Stimulated activated CD8-positive, alpha-beta memory T cell treated with anti-CD3 and anti-CD28 coated beads, Interleukin-15, amount 100 ng/mL, for 4 hours (primary cell): ENCODE measurements around the gene TRAPPC3L.

Source experiments
- DNase-seq, 2 donors: peaks; one replicate each; pipeline ENCODE4 v3.0.0-alpha.2; 2020; ENCODE audit warnings: low read depth in 2 of 2

The TRAPPC3L gene

DNA sequence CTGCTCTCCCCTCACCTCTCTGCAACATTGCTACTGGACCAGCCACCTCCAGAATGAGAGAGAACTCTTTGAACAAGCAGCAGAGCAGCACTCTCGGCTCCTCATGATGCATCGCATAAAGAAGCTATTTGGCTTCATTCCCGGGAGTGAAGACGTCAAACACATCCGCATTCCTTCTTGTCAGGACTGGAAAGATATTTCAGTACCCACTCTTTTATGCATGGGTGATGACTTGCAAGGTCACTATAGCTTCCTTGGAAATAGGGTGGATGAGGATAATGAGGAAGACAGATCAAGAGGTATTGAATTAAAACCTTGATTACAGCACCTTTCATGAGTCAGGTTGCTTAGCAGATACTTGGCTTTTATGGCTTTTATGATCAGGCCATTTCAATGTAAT, 12.4 kb upstream of the TRAPPC3L start:
- no peak for DNase-seq

DNA sequence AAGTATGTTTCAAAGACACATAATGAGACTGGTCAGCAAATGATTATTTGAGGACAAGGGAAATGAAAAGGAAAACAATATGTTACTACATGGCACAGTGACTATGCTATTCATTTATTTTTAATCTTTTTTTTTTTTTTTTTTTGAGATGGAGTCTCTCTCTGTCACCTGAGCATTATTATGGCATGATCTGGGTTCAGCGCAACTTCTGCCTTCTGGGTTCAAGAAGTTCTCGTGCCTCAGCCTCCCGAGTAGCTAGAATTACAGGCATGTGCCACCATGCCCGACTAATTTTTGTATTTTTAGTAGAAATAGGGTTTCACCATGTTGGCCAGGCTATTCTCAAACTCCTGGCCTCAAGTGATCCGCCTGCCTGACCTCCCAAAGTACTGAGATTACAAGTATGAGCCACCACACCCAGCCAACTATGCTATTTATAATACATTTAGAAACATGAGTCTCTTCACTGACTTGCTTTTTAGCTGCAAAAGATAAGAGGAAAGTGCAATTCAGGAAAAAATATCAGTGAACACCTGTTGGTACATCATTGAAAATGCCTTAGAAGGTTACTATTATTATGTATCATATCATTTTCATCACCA, 11.4 kb upstream of the TRAPPC3L start:
- DNase-seq, result no peak

DNA sequence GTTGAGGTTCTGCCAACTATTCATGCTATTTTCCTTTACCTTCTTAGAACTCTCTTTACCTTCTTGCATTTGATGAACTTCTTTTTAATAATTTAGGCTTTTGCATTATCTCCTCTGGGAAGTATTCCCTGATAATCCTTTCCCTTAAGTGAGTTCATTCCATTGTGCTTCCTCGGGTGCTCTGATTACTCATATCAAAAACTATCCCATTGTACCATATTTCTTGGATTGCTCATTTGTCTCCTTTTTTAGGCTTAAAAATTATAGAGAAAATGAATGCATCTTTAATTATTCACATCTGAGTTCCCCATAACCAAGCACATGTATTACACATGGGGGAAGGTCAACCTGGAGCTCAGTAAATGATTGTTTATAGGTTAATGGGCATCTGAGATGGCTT, 10.6 kb upstream of the TRAPPC3L start:
- DNase-seq, result no peak

DNA sequence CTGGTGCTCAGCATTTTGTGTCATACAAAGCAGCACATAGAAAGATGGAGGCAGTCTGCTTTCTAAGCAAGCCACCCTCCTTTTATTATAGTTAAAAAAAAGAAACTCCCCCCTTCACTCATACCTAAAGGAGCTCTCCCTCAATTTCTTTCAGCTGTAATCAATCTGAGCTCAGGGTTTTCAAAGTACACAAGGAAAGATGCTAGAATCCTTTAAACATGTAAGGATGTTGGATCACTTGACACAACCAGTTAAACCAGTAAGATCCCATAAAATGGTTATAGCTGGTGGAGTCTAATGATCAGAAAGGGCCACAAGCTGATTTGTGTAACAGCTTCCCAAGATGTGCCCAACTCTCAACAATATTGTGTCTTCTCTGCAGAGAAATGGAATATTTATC, 8.0 kb upstream of the TRAPPC3L start, which contains the start of gene CALHM4:
TSS of gene CALHM4 (plus strand) at position 301 of the 400 bp plus-strand sequence. CDS start at position 344, 43 bp downstream.
- DNase-seq, result no peak

DNA sequence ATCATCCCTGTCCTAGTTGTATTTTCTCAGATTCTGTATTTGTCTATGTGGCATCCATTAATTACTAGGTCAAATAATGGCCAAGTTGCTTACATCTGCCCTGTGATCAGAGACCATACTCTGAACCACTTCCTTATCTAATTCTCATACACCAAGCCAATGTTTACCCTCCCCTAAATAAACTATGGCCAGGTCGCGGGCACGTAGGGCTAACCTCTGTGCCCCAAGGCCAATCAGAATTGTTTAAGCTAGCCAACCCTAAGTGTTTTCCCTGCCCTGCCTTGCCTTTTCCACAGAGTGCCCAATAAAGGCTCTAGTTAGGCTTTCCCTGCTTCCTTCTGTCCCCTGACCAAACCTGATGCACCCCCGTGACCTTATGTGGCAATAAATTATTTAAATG, 5.3 kb upstream of the TRAPPC3L start:
- no peak for DNase-seq

DNA sequence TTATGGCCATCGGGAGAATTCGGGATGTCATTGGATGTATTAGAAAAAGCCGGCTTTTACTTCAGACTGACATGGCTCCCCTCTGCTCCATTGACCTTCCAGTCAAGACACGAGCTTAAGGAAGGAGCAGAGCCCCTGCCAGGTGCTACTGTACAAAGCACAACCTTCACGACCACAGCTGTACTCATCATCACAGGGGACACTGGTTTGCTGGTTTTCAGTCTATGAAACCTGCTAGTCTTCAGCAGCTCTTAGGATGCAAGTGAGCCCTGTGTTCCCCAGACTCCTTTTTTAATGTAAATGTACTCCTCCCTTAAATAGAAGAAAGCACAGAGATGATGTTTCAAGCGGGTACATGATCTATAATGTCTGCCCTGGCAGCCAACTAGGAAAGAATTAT, 1.9 kb upstream of the TRAPPC3L start:
- no peak for DNase-seq

DNA sequence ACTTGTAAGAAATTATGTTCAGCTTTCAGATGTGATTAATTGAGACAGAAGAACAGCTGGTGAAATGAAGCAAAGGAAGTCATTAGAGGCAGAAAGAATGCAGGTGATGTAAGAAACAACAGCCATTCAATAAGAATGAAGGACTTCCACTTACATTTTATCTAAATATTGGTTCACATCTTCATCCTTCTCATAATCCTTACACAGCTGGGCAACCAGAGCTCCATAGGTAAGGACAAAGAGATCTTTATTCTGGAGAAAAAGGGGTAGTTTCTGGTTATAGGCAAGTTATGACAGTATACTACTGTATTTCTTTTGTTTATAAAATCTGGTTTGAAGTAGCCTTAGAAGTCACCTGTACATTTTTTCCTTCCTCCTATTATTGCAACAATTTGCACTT, 2.3 kb downstream of the TRAPPC3L start:
- no peak for DNase-seq

DNA sequence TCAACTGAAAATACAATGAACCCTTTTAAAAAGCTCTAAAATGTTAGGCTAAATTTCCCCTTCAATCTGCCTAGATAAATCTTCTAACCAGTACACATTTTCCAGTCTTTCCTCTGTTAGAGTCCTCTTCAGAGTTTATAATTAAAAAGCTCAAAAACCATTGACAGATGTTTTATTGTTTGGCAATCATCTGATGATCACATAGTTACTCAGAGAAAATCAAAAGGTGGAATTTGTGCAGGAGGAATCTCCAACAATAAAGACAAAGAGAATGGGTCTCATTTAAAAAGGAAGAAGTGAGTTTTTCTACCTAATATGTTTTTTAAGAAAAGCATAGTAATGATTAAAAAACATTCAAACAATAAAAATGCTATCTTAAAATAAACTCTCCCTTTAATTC, 3.1 kb downstream of the TRAPPC3L start:
- DNase-seq, result no peak

DNA sequence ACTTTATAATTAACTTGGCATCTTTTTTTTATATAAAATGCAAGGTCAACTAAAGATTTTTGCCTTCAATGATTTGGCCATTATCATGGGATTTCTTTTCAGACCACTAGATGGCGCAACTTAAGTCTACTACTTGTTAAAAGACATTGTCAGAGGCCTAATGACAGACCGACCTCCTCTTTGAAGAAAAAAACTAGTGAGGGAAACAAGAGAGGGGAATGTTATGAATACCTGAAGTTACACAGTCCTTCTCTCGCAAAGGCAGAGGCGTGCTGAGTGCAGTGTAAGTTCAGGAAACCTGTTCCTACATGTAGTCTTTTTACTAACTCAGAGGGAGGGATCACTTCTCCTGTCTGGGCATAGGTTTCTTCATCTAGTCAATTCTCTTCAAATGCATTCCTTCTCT, 9.3 kb downstream of the TRAPPC3L start:
- no peak for DNase-seq

DNA sequence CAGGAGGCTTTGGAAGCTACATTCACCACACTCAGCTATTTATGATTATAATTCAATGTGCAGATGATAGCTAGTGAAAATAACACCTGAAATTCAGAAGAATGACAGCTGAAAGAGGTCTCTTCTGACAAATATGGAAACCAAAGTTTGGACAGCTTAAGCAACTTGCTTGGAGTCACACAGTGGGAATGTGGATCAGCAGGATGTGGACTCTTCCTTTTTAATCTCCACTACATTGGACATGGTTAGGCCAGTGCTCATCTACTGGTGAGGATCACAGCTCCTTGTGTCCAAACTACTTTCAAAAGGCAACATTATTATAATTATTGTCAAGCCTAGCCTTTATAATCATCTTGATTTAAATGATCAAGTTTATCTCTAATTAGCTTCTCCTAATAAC, 10.4 kb downstream of the TRAPPC3L start:
- no peak for DNase-seq

DNA sequence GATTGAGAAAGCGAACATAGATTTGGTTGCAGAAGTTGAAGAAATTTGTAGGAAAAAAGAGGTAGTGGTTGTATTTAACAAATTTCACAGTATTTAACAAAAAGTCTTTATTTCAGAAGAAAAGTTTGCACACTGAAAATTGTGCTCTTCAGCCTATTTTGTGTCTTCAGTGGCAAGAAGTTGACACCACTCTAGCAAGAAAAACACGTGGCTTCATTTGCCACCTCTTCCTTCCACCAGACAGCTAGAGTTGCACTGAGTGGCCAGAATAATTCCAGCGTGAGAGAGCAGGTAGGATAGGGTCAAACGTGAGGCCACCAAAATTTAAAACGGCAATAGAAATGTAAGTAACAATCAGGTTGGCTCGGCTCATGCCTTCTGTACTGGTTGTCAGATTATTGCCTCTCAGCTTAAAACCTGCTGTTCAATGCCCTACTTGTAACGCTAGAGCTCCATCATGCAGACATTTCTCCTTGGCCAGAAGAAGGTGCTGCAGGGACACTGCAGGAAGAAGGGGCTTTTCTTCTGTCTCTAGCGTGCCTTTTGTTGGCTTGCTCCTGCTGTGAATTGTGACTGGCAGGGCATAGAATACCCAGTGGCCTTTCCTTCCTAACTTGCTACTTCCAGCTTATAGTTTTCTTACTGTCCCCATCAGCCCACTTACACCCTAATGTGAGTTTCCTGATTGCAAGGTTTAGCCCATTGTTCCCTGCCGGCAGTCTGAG, 12.1 kb downstream of the TRAPPC3L start:
- DNase-seq, result no peak

DNA sequence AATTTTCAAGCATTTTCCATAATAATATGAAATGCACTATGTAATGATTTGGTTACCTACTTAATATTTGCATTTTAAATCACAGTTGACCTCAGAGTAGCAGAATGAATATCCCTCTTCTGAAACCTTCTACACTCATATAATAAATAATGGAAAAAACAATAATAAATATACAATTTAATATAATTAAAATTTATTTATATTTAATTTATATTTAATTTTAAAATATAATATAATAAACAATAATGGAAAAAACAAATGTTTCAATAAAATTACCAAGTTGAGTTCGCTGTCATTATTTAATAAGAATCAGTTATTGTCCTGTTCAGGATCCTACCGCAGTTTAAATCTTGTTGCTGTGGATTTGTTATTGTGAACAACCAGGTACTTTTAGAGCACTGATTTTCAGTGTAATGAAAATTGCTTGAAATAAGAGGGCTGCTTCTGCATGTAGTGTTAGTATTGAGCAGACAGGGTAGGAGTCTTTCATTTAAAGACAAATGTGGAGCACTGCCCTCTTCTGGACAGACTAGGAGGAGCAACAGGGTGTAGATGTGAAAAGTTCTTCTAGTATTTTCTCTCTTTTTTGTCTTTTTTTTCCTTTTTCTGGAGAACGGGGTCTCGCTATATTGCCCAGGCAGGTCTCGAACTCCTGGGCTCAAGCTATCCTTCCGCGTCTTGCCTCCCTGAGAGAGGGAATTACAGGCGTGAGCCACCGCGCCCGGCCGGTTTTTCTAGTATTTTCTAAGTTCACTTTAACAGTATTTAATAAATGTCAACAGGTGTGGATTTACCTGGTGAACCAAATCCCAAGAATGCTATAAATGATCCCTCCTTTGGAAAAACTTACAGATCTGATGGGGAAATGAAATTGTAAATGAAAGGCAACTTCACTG, 13.6 kb downstream of the TRAPPC3L start:
- peak in 1 of 2 donors; percentile 27 for DNase-seq

DNA sequence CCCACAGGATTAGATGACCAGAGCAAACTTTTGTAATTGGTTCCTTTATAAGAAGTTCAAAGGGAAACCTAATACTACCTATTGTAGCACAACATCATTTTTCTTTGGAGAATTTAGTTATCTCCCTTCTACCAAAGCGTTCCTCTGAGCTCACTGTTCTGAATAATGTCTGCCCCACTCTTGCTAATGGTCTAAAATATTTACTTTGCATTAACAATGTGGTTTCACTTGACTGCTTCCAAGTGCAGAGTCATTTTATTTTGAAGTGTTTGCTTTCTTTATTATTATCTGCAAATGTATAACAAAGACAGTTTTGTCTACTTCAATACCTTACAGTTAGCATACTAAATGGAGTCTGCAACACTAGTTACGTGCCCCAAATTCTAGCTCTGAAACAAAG, 15.0 kb downstream of the TRAPPC3L start:
- no peak for DNase-seq

DNA sequence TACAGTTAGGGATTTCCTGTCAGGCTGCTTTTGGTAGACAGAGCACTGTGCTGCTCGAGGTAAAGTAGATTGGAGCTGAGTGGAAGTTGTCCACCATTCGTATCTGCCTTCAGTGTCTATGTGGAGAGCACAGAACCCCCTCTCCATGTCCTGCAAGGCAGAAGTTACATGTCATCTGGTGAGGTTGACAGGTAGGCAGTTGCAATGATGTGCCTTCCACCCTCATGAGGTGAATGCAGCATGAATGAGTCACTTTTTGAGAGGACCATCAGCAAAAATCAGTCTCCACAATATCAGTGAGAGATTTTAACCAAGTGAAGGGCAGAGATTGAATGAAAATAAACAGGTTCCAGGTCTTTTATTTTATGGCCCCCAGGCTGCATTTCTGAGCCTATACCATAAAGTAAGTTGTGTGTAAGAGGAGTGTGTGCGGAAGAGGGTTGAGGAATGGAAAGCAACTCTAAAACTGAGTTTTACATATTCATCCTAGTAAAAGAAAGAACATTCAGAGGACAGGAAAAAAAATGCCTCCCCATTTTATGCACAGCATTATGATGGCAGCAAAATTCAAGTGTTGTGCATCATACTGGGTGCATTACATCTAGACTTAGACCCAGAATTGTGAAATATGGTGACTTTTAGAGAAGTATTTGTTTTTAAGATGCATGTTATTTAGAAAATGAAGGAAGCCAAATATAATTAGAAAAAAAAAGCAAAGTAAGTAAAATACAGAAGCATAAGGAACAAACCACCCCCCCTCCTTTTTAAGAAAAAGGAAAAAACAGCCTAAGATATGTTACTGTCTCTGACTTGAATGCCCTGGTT, 15.8 kb downstream of the TRAPPC3L start:
- DNase-seq, result no peak

DNA sequence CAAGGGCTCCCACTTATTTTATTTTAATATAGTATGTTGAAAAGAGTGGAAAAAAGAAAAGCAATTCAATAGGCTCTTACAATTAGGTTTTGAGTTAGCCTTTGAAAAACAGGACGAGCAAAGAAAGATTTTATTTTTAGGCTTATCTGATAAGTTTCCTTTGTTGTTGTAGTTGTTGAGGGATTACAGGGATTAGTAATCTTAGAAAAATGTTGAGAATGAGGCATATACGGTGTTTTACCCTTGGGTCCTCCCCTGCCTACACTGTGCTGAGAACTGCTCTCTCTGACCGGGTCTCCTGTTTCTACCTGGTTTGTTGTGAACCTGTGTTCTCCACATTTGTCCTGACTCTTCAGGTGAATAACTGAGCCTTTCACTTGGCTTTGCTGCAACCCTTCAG, 16.7 kb downstream of the TRAPPC3L start:
- no peak for DNase-seq

DNA sequence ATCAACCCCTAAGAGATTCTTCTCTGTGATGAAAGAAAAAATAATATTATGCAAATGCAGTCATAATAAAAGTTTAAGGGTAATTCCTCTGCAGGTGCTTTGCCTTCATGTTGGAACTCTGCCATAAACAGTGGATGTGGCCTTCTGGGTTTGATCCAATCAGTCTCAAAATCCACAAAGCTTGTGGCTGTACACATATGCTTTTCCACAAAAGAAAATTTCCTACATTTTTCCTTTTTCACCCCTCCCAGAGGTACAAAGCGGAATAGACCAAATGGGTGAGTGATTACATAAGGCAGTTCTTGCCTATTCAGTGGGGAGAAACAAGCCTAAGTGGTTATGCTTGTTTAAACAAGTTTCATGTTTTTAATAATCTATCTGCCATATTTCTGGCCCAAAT, 17.4 kb downstream of the TRAPPC3L start:
- DNase-seq, result no peak

DNA sequence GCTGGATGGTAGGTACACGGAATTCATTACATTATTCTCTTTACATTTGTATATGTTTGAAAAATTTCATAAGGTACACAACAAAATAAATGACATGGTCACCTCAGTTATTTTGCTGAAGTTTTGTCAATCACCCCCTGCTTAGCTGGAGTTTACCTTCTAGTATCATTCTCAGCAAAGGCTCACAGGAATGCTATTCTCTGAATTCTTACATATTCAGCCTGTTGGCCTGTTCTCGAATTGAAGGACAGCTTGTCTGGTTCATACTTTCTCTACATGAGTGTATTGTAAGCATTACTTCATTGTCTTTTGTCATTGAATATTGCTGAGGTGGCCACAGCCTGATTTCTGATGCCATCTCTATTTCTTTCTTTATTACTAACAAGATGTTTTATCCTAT, 21.2 kb downstream of the TRAPPC3L start:
- DNase-seq, result no peak

DNA sequence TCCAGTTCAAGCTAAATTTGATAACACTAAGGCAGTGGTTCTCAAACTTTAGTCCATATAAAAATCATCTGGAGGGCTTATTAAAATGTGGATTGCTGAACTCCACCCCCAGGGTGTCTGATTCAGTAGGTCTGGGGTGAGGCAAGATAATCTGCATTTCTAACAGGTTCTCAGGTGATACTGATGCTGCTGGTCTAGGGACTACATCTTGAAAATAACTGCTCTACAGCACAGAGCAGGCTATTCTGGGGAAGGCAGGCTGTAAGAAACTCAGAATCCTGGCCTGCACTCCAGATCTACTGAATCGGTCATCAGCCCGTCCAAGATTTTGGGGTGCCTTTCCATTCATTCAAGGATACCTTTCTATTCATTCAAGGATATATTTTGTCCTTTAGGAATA, 22.6 kb downstream of the TRAPPC3L start:
- DNase-seq, result no peak

DNA sequence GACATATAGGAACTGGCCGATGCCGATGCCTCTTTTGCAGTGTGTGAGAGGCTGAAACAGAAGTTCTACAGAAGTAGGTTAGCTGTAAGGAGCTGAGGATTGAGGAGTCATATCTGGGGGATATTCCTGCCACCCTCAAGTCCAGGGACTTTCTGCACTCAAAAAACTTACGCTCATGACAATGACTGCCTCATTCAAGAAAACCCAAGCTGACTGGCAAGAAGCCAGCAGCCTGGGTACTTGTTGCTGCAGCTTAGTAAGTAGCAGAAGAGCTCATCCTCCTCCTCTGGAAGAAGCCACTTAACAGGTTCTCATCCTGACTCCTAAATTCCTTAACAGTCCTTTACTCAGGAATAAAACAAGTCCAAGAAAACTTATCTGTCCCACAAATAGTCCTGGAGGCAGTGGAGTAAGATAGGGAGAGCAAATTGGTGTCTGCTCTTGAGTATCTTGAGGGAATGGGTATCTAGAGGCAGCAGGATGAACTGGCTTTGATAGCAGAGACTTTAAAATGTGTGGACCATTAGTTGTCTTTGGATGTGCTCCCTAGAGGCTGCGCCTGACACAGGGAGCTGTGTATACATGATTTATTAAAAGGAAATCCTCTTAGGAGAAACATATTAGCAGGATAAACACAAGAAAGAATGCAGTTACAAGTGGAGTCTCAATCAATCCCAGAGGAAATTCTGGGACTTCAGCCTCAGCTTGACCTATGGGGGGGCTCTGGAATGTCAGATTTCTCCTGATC, 26.7 kb downstream of the TRAPPC3L start:
- DNase-seq, result no peak

DNA sequence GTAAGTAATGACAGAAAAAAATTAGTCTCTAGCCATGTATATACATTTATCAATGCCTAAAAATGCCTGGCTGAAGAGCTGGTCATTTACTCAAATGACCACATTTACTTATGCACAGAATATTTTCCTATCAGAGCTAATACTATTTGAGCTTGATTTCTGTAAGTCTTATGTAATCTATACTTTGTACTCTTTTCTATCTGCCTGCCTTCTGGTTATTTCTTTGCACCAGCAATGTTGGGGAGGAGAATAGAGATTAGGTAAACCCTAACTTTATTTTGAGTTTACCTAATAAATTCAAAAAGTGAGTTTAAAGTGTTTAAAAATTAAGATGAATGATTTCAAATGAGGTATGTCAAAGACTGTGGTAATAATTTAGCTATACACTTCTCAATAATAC, 30.3 kb downstream of the TRAPPC3L start:
- DNase-seq, result no peak

DNA sequence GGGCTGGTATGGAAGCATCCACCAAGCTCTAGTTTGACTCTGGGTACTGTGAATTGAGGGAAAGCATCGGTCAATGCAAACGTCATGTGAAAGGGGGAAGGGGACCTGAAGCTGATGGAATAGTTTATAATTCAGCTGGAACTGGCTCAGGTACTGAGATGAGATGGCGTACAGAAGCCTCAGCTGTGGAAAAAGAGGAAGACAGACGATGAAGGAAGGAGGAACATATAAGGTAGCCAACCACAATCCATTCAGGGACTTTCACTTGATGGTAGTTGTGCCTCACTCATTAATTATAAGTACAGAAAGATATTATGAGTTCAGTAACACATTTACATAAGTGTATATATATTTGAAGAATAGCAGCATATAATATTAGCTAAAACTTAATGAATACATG, 31.4 kb downstream of the TRAPPC3L start:
- no peak for DNase-seq
